Natural killer cell treated with Interleukin-12 subunit alpha and Interleukin-12 subunit beta and Interleukin-15 and Interleukin-18, amount 100 ng/mL, for 72 hours (primary cell): ENCODE results near the gene TMEM219. TPM values are rescaled to one million over a fixed set of nuclear protein-coding genes. Genes with fewer than 3 reads are reported as not detected.
"Not testable (repeated sequence)": the region's sequence is repeated elsewhere in the genome, so short reads cannot be mapped to it uniquely, and the experiment has no call there.

Experiments used
- ATAC-seq, 2 donors: fragments of 150-1000 bp; cut with Tn5 transposase in 1 of 2; sonication (Bioruptor Pico), chemical (Tn5 transposase) in 1 of 2; 2 replicates each; pipeline ENCODE4 v1.10.0; 2021
- DNase-seq: peaks from one replicate; pipeline ENCODE4 v3.0.0; 2022; ENCODE audit warnings: low spot score
- H3K27ac Mint-ChIP-seq, 2 donors: 1 replicate in 1 of 2; 2 replicates in 1 of 2; pipeline ENCODE4 v1.8.0; 2022; ENCODE audit warnings: mixed read lengths in 2 of 2, mild to moderate bottlenecking in 1 of 2, moderate library complexity in 1 of 2
- H3K27me3 Mint-ChIP-seq, 2 donors: 1 replicate in 1 of 2; 2 replicates in 1 of 2; pipeline ENCODE4 v1.8.0; 2022; ENCODE audit warnings: mixed read lengths in 2 of 2
- H3K36me3 Mint-ChIP-seq: one replicate; pipeline ENCODE4 v1.8.0; 2022; ENCODE audit warnings: mixed read lengths
- H3K4me1 Mint-ChIP-seq, 2 donors: 1 replicate in 1 of 2; 2 replicates in 1 of 2; pipeline ENCODE4 v1.8.0; 2022; ENCODE audit warnings: low read depth in 2 of 2, mixed read lengths in 2 of 2, mild to moderate bottlenecking in 1 of 2
- H3K4me3 Mint-ChIP-seq: one replicate; pipeline ENCODE4 v1.8.0; 2022; ENCODE audit warnings: mixed read lengths
- H3K9me3 Mint-ChIP-seq: 2 replicates; pipeline ENCODE4 v1.8.0; 2022; ENCODE audit warnings: mixed read lengths
- total RNA-seq, 2 donors: library from RNA; stranded (reverse); gene quantifications; one replicate each; pipeline ENCODE4 v1.2.3, GENCODE V29; 2022

TMEM219 gene
- total RNA-seq, 2 donors from 2014 or later, result 44.3 to 51.6 TPM

- not testable (repeated sequence) for H3K27ac Mint-ChIP-seq, DNase-seq, ATAC-seq, H3K36me3 Mint-ChIP-seq, H3K4me1 Mint-ChIP-seq, H3K9me3 Mint-ChIP-seq, H3K4me3 Mint-ChIP-seq
- peaks cover 7 to 24% of the 10 kb centered on the region in 2 donors for H3K27me3 Mint-ChIP-seq
Measured at GRCh38 chr16:30012598-30012997, 50.7 kb downstream of the TMEM219 start.

- not testable (repeated sequence) for DNase-seq, H3K36me3 Mint-ChIP-seq, ATAC-seq, H3K9me3 Mint-ChIP-seq, H3K4me1 Mint-ChIP-seq, H3K27ac Mint-ChIP-seq, H3K4me3 Mint-ChIP-seq
- H3K27me3 Mint-ChIP-seq, result peaks cover 7 to 15% of the 10 kb centered on the region in 2 donors
Measured at GRCh38 chr16:30015450-30015849, 53.6 kb downstream of the TMEM219 start.

- Mint-ChIP-seq H3K4me3 (no peak overlapping the region), H3K36me3 (no peaks in the 10 kb centered on the region)
Measured at GRCh38 chr16:30016555-30017276, 54.8 kb downstream of the TMEM219 start.

GRCh38 chr16:30017277-30017656 is 55.4 kb downstream of the TMEM219 start:
- no peak for ATAC-seq
- H3K36me3 Mint-ChIP-seq, result no peaks in the 10 kb centered on the region
- DNase-seq, result no peak
- H3K27ac Mint-ChIP-seq, result peak overlapping the region in 1 of 2 donors; percentile 12
- H3K4me1 Mint-ChIP-seq, result peaks cover 7% of the 10 kb centered on the region in 2 donors
- no peak overlapping the region for H3K4me3 Mint-ChIP-seq
- H3K27me3 Mint-ChIP-seq, result peaks cover under 1 to 9% of the 10 kb centered on the region in 2 donors
- H3K9me3 Mint-ChIP-seq, result no peaks in the 10 kb centered on the region

More at GRCh38 chr16:30016555-30017276, 54.8 kb downstream of the TMEM219 start:
- ATAC-seq (no peak), DNase-seq (no peak)
- Mint-ChIP-seq H3K27ac (peak overlapping the region in 1 of 2 donors; percentile 12), H3K27me3 (peaks cover 6 to 13% of the 10 kb centered on the region in 2 donors), H3K9me3 (no peaks in the 10 kb centered on the region), H3K4me1 (peaks cover 11 to 12% of the 10 kb centered on the region in 2 donors)

- not testable (repeated sequence) for H3K36me3 Mint-ChIP-seq, H3K27ac Mint-ChIP-seq, H3K4me3 Mint-ChIP-seq, H3K9me3 Mint-ChIP-seq, ATAC-seq, H3K4me1 Mint-ChIP-seq, H3K27me3 Mint-ChIP-seq, DNase-seq
Measured at GRCh38 chr16:30017937-30018336, 56.1 kb downstream of the TMEM219 start.

- Mint-ChIP-seq H3K4me1 (peaks cover 7% of the 10 kb centered on the region in 2 donors), H3K4me3 (no peak overlapping the region), H3K9me3 (no peaks in the 10 kb centered on the region), H3K36me3 (no peaks in the 10 kb centered on the region), H3K27ac (no peak overlapping the region), H3K27me3 (peaks cover 0 to 9% of the 10 kb centered on the region in 2 donors)
- DNase-seq (no peak), ATAC-seq (no peak)
Measured at GRCh38 chr16:30018731-30019158, 56.9 kb downstream of the TMEM219 start.

Other genes starting within 250 kb of the TMEM219 start
- gene C16orf54, start 216.1 kb upstream of the TMEM219 start, total RNA-seq, result 10 to 100 TPM; 15.1 to 17.9 TPM
- gene ZG16, start 183.8 kb upstream of the TMEM219 start, total RNA-seq, result not detected
- 100 to 1,000 TPM in 1 of 2 donors, 10 to 100 TPM in 1; 63.4 to 174 TPM for gene KIF22, start 171.3 kb upstream of the TMEM219 start, total RNA-seq
- gene MAZ, start 155.6 kb upstream of the TMEM219 start, total RNA-seq, result 100 to 1,000 TPM; 241 to 424 TPM
- 1 to 10 TPM in 1 of 2 donors, under 1 TPM in 1; 0.98 to 2.8 TPM for gene PRRT2, start 149.9 kb upstream of the TMEM219 start, total RNA-seq
- gene PAGR1, start 145.9 kb upstream of the TMEM219 start, total RNA-seq, result 10 to 100 TPM; 20.5 to 36.1 TPM
- 100 to 1,000 TPM in 1 of 2 donors, 10 to 100 TPM in 1; 86.1 to 180 TPM for gene MVP, start 141.6 kb upstream of the TMEM219 start, total RNA-seq
- 10 to 100 TPM; 60.1 to 62.9 TPM for gene CDIPT, start 98.9 kb upstream of the TMEM219 start, total RNA-seq
- not detected for gene SEZ6L2, start 62.5 kb upstream of the TMEM219 start, total RNA-seq
- 1 to 10 TPM in 1 of 2 donors, not detected in 1; 1.3 TPM for gene ASPHD1, start 61.6 kb upstream of the TMEM219 start, total RNA-seq
- 10 to 100 TPM; 53.6 to 92.7 TPM for gene KCTD13, start 35.9 kb upstream of the TMEM219 start, total RNA-seq
- gene TAOK2, start 11.8 kb downstream of the TMEM219 start, total RNA-seq, result 10 to 100 TPM; 39.6 to 66.8 TPM
- gene HIRIP3, start 33.5 kb downstream of the TMEM219 start, total RNA-seq, result 10 to 100 TPM; 30.0 to 40.8 TPM
- gene INO80E, start 34.2 kb downstream of the TMEM219 start, total RNA-seq, result 100 to 1,000 TPM; 101 to 133 TPM
- not detected for gene DOC2A, start 48.9 kb downstream of the TMEM219 start, total RNA-seq
- not detected for gene C16orf92, start 61.1 kb downstream of the TMEM219 start, total RNA-seq
- 1 to 10 TPM; 1.4 to 5.3 TPM for gene TLCD3B, start 69.2 kb downstream of the TMEM219 start, total RNA-seq
- 1,000 to 10,000 TPM; 1,789 to 1,983 TPM for gene ALDOA, start 103.7 kb downstream of the TMEM219 start, total RNA-seq
- gene PPP4C, start 113.9 kb downstream of the TMEM219 start, total RNA-seq, result 100 to 1,000 TPM; 144 to 148 TPM
- gene TBX6, start 129.8 kb downstream of the TMEM219 start, total RNA-seq, result under 1 TPM; 0.29 to 0.78 TPM
- gene YPEL3, start 134.1 kb downstream of the TMEM219 start, total RNA-seq, result 10 to 100 TPM; 21.1 to 25.8 TPM
- gene GDPD3, start 151.5 kb downstream of the TMEM219 start, total RNA-seq, result 1 to 10 TPM; 1.6 to 5.6 TPM
- gene MAPK3, start 161.1 kb downstream of the TMEM219 start, total RNA-seq, result 10 to 100 TPM; 34.3 to 35.9 TPM
- 1,000 to 10,000 TPM in 1 of 2 donors, 100 to 1,000 TPM in 1; 987 to 1,615 TPM for gene CORO1A, start 221.5 kb downstream of the TMEM219 start, total RNA-seq
- 100 to 1,000 TPM; 206 to 410 TPM for gene BOLA2B, start 231.6 kb downstream of the TMEM219 start, total RNA-seq
- 100 to 1,000 TPM in 1 of 2 donors, 10 to 100 TPM in 1; 48.6 to 169 TPM for gene SLX1A, start 231.8 kb downstream of the TMEM219 start, total RNA-seq
- gene SULT1A3, start 237.2 kb downstream of the TMEM219 start, total RNA-seq, result 10 to 100 TPM; 19.1 to 46.7 TPM